Ascending aorta (tissue), 2 donors: ENCODE data around the gene PTGES. TPM values are rescaled to one million over a fixed set of nuclear protein-coding genes. Genes with fewer than 3 reads are reported as not detected.

Experiments used
- DNase-seq, 2 donors: peaks; one replicate each; pipeline ENCODE4 v3.0.0-alpha.2; 2019; ENCODE audit warnings: low spot score in 2 of 2
- H3K27ac ChIP-seq, 2 donors: fragments of 200-600 bp; sonication (generic); one replicate each; pipeline ENCODE4 v1.5.1; 2016 to 2017; ENCODE audit warnings: mild to moderate bottlenecking in 1 of 2
- H3K27me3 ChIP-seq: fragments of 200-600 bp; sonication (generic); one replicate; pipeline ENCODE4 v1.5.1; 2017
- H3K36me3 ChIP-seq, 2 donors: fragments of 200-600 bp; sonication (generic); one replicate each; pipeline ENCODE4 v1.5.1; 2016
- H3K4me1 ChIP-seq, 2 donors: fragments of 200-600 bp; sonication (generic); one replicate each; pipeline ENCODE4 v1.5.1; 2016 to 2017; ENCODE audit warnings: mild to moderate bottlenecking in 1 of 2
- H3K4me3 ChIP-seq, 2 donors: fragments of 200-600 bp; sonication (generic); one replicate each; pipeline ENCODE4 v1.5.1; 2016 to 2017; ENCODE audit warnings: mild to moderate bottlenecking in 1 of 2
- H3K9me3 ChIP-seq, 2 donors: fragments of 200-600 bp; sonication (generic); one replicate each; pipeline ENCODE4 v1.5.1; 2016
- CTCF ChIP-seq, 3 experiments: fragments of 200-600 bp in 2 of 3; fragments of 450-650 bp in 1 of 3; sonication (generic) in 2 of 3; IDR thresholded peaks; one replicate each; pipeline ENCODE4 v1.5.1; 2016 to 2019; ENCODE audit warnings: antibody characterized with exemption in 3 of 3, mild to moderate bottlenecking in 1 of 3, moderate library complexity in 1 of 3
- intact Hi-C: fragments of 100-400 bp; cut with DNase I; formaldehyde crosslinking; loops from one replicate; pipeline ENCODE4 v1.15.1; 2023
- total RNA-seq: library from RNA; depleted of rRNA; stranded (reverse); fragments of >200 nt; gene quantifications from one replicate; pipeline ENCODE4 v1.1.0, GENCODE V29; 2016

The PTGES gene
- total RNA-seq, 1 donor from 2014 or later: 8.9 TPM

DNA sequence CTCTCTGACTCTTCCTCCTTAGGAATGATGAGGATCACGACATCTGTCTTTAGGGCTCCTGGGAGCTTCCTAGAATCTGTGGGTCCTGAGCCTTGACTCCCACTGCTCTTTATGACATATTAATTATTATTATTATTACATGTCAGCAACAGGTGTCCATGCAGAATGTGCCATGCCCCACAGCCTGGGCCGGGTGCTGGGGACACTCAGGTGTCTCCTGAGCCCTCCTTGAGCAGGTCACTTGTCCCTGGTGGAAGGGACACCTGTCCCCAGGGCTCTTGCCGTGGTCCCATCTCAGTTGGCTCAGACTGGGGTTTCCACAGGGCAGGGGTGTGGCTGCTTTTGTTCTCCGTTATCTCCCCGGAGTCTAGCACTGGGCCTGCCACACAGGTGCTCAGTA lies 34.2 kb downstream of the PTGES start:
- no peaks in the 10 kb centered on the region for H3K9me3 ChIP-seq
- H3K27ac ChIP-seq: peak overlapping the region; percentile 56 to 73
- TF ChIP-seq CTCF (IDR thresholded peaks at IDR 0.05): no peak
- intact Hi-C loops: loop anchor here (10.0 kb wide), 1 partner anchor 306 kb away; no protein-coding TSS in a partner anchor
- no peak for DNase-seq
- H3K4me3 ChIP-seq: no peak overlapping the region
- H3K4me1 ChIP-seq: peaks cover 9 to 22% of the 10 kb centered on the region in 2 donors
- H3K27me3 ChIP-seq: no peaks in the 10 kb centered on the region
- peaks cover 0 to 19% of the 10 kb centered on the region in 2 donors for H3K36me3 ChIP-seq

DNA sequence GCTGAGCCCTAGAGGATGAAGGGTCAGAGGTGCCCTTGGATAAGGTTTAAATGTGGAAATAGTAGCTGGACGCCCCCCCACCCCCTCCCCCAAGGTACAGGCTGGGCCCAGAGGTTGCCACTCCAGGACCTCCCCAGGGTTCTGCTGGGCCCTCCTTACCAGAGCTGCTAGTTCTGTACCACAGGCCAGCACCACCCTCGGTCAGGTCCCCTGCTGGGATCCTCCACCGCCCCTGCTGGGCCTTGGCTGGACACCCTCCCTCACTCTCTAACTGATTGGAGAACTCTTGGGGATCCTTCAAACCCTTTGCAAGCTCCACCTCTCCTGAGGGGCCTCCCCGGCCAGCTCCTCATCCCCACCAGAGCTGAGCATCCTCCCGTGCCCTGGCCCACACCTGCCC lies 34.9 kb downstream of the PTGES start:
- Histone ChIP-seq H3K4me3 (no peak overlapping the region), H3K27me3 (no peaks in the 10 kb centered on the region), H3K36me3 (peaks cover 0 to 19% of the 10 kb centered on the region in 2 donors), H3K27ac (peak overlapping the region; percentile 56 to 73), H3K9me3 (no peaks in the 10 kb centered on the region), H3K4me1 (peaks cover 16 to 29% of the 10 kb centered on the region in 2 donors)
- TF ChIP-seq CTCF (IDR thresholded peaks at IDR 0.05): no peak
- intact Hi-C loops: loop anchor here (10.0 kb wide), 1 partner anchor 307 kb away; no protein-coding TSS in a partner anchor
- no peak for DNase-seq

DNA sequence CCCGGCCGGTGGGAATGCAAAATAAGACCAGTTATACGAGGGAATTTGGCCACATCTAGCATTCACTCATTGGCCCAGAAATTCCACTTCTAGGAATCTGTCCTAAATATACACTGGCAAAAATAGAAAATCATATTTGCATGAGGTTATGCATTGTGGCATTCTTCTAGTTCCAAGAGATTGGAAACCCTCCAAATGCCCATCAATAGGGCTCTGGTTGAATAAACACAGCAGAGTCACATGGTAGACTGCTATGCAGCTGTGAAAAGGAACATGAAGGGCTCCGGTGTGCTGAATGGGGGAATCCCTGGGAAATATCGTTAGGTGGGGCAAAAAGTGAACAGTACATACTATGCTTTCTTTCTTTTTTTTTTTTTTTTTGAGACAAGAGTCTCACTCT lies 36.8 kb downstream of the PTGES start:
- DNase-seq: peak in 1 of 2 donors; percentile 78
- Histone ChIP-seq H3K9me3 (no peaks in the 10 kb centered on the region), H3K27me3 (no peaks in the 10 kb centered on the region), H3K4me1 (peaks cover 29 to 48% of the 10 kb centered on the region in 2 donors), H3K36me3 (peaks cover 0 to 8% of the 10 kb centered on the region in 2 donors), H3K27ac (peak overlapping the region; percentile 84 to 91), H3K4me3 (no peak overlapping the region)
- intact Hi-C loops: loop anchor here (10.0 kb wide), 1 partner anchor 309 kb away; no protein-coding TSS in a partner anchor
- no peak for TF ChIP-seq CTCF (IDR thresholded peaks at IDR 0.05)

- Histone ChIP-seq H3K27me3 (no peaks in the 10 kb centered on the region), H3K36me3 (no peaks in the 10 kb centered on the region), H3K27ac (peak overlapping the region; percentile 84 to 91), H3K4me1 (peaks cover 29 to 60% of the 10 kb centered on the region in 2 donors), H3K9me3 (no peaks in the 10 kb centered on the region), H3K4me3 (peak overlapping the region; percentile 17 to 48)
- DNase-seq: peak in 1 of 2 donors; percentile 80
- no peak for TF ChIP-seq CTCF (IDR thresholded peaks at IDR 0.05)
- intact Hi-C loops: loop anchor here (2.0 to 10.0 kb wide), 3 partner anchors 16 to 310 kb away; no protein-coding TSS in a partner anchor
These were observed 38.3 kb downstream of the PTGES start for GRCh38 chr9:129714511-129715061.

DNA sequence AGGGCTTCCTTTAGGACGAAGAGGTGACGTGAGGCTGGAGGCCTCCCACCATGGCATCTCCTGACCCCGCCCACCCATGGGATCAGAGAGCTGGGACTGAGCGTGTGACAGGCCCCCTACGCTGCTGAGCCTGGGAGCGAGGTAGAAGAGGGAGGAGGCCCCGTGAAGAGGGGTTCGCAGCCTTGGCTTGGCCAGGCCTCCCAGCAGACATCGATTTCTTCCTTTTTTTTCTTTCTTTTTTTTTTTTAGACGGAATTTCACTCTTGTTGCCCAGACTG lies 39.5 kb downstream of the PTGES start:
- peaks cover 31 to 70% of the 10 kb centered on the region in 2 donors for H3K4me1 ChIP-seq

More for the DNA sequence above, 39.5 kb downstream of the PTGES start:
- no peak for TF ChIP-seq CTCF (IDR thresholded peaks at IDR 0.05)
- no peaks in the 10 kb centered on the region for H3K9me3 ChIP-seq
- no peak for DNase-seq
- intact Hi-C loops: loop anchor here (10.0 kb wide), 1 partner anchor 311 kb away; no protein-coding TSS in a partner anchor
- peak overlapping the region; percentile 84 to 91 for H3K27ac ChIP-seq
- peak overlapping the region in 1 of 2 donors; percentile 35 for H3K4me3 ChIP-seq
- H3K36me3 ChIP-seq: no peaks in the 10 kb centered on the region
- no peaks in the 10 kb centered on the region for H3K27me3 ChIP-seq
